ENCODE data around the gene RAMACL.

DNA sequence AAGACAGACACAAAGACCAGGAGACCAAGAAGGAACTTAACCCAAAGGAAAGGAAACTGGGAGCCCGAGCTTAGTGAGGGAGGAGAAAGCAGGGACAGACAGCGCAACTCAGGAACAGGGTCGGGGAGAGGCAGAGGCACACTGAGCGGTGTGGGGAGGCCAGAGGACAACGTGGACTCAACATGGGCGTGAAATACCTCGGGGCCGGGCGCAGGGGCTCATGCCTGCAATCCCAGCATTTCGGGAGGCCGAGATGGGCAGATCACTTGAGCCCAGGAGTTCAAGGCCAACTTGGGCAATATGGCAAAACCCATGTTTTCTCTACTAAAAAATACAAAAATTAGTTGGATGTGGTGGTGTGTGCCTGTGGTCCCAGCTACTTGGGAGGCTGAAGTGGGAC, 46.3 kb upstream of the RAMACL start:
- no peak for TF ChIP-seq MAX (IDR thresholded peaks at IDR 0.05)
- TF ChIP-seq EP300 (IDR thresholded peaks at IDR 0.05; ENCODE audit: borderline replicate concordance) = no peak
- no peak for TF ChIP-seq RAD21 (IDR thresholded peaks at IDR 0.05; ENCODE audit: low read depth)
- no peak for TF ChIP-seq TAF1 (IDR thresholded peaks at IDR 0.05; ENCODE audit: low read depth)
- TF ChIP-seq, protein P1, sequence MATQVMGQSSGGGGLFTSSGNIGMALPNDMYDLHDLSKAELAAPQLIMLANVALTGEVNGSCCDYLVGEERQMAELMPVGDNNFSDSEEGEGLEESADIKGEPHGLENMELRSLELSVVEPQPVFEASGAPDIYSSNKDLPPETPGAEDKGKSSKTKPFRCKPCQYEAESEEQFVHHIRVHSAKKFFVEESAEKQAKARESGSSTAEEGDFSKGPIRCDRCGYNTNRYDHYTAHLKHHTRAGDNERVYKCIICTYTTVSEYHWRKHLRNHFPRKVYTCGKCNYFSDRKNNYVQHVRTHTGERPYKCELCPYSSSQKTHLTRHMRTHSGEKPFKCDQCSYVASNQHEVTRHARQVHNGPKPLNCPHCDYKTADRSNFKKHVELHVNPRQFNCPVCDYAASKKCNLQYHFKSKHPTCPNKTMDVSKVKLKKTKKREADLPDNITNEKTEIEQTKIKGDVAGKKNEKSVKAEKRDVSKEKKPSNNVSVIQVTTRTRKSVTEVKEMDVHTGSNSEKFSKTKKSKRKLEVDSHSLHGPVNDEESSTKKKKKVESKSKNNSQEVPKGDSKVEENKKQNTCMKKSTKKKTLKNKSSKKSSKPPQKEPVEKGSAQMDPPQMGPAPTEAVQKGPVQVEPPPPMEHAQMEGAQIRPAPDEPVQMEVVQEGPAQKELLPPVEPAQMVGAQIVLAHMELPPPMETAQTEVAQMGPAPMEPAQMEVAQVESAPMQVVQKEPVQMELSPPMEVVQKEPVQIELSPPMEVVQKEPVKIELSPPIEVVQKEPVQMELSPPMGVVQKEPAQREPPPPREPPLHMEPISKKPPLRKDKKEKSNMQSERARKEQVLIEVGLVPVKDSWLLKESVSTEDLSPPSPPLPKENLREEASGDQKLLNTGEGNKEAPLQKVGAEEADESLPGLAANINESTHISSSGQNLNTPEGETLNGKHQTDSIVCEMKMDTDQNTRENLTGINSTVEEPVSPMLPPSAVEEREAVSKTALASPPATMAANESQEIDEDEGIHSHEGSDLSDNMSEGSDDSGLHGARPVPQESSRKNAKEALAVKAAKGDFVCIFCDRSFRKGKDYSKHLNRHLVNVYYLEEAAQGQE (IDR thresholded peaks at IDR 0.05; ENCODE audit: low read depth) = no peak
- no peak for TF ChIP-seq YY1 (IDR thresholded peaks at IDR 0.05; ENCODE audit: low read depth)
- no peak for TF ChIP-seq CEBPB (IDR thresholded peaks at IDR 0.05)
- TF ChIP-seq ZBTB7A (IDR thresholded peaks at IDR 0.05; ENCODE audit: low read depth) = no peak
- TF ChIP-seq, protein P2, sequence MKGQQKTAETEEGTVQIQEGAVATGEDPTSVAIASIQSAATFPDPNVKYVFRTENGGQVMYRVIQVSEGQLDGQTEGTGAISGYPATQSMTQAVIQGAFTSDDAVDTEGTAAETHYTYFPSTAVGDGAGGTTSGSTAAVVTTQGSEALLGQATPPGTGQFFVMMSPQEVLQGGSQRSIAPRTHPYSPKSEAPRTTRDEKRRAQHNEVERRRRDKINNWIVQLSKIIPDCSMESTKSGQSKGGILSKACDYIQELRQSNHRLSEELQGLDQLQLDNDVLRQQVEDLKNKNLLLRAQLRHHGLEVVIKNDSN (IDR thresholded peaks at IDR 0.05) = no peak
- no peak for TF ChIP-seq NFIC (IDR thresholded peaks at IDR 0.05)
